Measurements from ENCODE around the gene GALNT2.

The GALNT2 gene

GRCh38 chr1:230109066-230109465 lies 42.0 kb downstream of the GALNT2 start:
- in situ Hi-C loops (cut with HindIII; ENCODE audit: low sequenced_read_pairs): no loop called here

GRCh38 chr1:230109895-230110667 lies 43.0 kb downstream of the GALNT2 start:
- in situ Hi-C loops (cut with HindIII; ENCODE audit: low sequenced_read_pairs): no loop called here

GRCh38 chr1:230110971-230111370 lies 43.9 kb downstream of the GALNT2 start:
- in situ Hi-C loops (cut with HindIII; ENCODE audit: low sequenced_read_pairs): no loop called here

- in situ Hi-C loops (cut with HindIII; ENCODE audit: low sequenced_read_pairs): no loop called here
Observed at GRCh38 chr1:230112131-230112701, 45.2 kb downstream of the GALNT2 start.

GRCh38 chr1:230112782-230113181 lies 45.7 kb downstream of the GALNT2 start:
- in situ Hi-C loops (cut with HindIII; ENCODE audit: low sequenced_read_pairs): no loop called here

- in situ Hi-C loops (cut with HindIII; ENCODE audit: low sequenced_read_pairs): no loop called here
Observed at GRCh38 chr1:230113235-230113592, 46.2 kb downstream of the GALNT2 start.

- in situ Hi-C loops (cut with HindIII; ENCODE audit: low sequenced_read_pairs): no loop called here
Observed at GRCh38 chr1:230113593-230114236, 46.7 kb downstream of the GALNT2 start.

- in situ Hi-C loops (cut with HindIII; ENCODE audit: low sequenced_read_pairs): no loop called here
Observed at GRCh38 chr1:230114237-230114651, 47.2 kb downstream of the GALNT2 start.

GRCh38 chr1:230117694-230118093 lies 50.7 kb downstream of the GALNT2 start:
- in situ Hi-C loops (cut with HindIII; ENCODE audit: low sequenced_read_pairs): no loop called here

- in situ Hi-C loops (cut with HindIII; ENCODE audit: low sequenced_read_pairs): no loop called here
Observed at GRCh38 chr1:230119340-230119739, 52.3 kb downstream of the GALNT2 start.

- in situ Hi-C loops (cut with HindIII; ENCODE audit: low sequenced_read_pairs): no loop called here
Observed at GRCh38 chr1:230120289-230120920, 53.4 kb downstream of the GALNT2 start.

- in situ Hi-C loops (cut with HindIII; ENCODE audit: low sequenced_read_pairs): no loop called here
Observed at GRCh38 chr1:230120921-230121381, 53.9 kb downstream of the GALNT2 start.

GRCh38 chr1:230121950-230122349 lies 54.9 kb downstream of the GALNT2 start:
- in situ Hi-C loops (cut with HindIII; ENCODE audit: low sequenced_read_pairs): no loop called here

- in situ Hi-C loops (cut with HindIII; ENCODE audit: low sequenced_read_pairs): no loop called here
Observed at GRCh38 chr1:230122366-230123279, 55.6 kb downstream of the GALNT2 start.

GRCh38 chr1:230123280-230124185 lies 56.5 kb downstream of the GALNT2 start:
- in situ Hi-C loops (cut with HindIII; ENCODE audit: low sequenced_read_pairs): no loop called here

- in situ Hi-C loops (cut with HindIII; ENCODE audit: low sequenced_read_pairs): no loop called here
Observed at GRCh38 chr1:230124186-230125128, 57.4 kb downstream of the GALNT2 start.

GRCh38 chr1:230125141-230125540 lies 58.1 kb downstream of the GALNT2 start:
- in situ Hi-C loops (cut with HindIII; ENCODE audit: low sequenced_read_pairs): no loop called here

Data from endothelial cell of hepatic sinusoid (primary cell).